Neural cell (in vitro differentiated cells): ENCODE results near the gene ACTBL2.

Experiments
- RAD21 ChIP-seq: fragments of 450-650 bp; conservative IDR thresholded peaks from 2 replicates; pipeline ENCODE4 v1.6.1; 2014; ENCODE audit warnings: antibody characterized with exemption, mild to moderate bottlenecking, moderate library complexity
- TAF1 ChIP-seq: IDR thresholded peaks from 2 replicates; pipeline ENCODE4 v1.6.1; 2012; ENCODE audit warnings: low read depth
- TF ChIP-seq, protein P1 (sequence below): fragments of 450-650 bp; IDR thresholded peaks from 2 replicates; pipeline ENCODE4 v1.5.1; 2014; ENCODE audit warnings: antibody characterized with exemption, mild to moderate bottlenecking, moderate library complexity; ENCODE audit not compliant: poor library complexity, severe bottlenecking

DNA sequence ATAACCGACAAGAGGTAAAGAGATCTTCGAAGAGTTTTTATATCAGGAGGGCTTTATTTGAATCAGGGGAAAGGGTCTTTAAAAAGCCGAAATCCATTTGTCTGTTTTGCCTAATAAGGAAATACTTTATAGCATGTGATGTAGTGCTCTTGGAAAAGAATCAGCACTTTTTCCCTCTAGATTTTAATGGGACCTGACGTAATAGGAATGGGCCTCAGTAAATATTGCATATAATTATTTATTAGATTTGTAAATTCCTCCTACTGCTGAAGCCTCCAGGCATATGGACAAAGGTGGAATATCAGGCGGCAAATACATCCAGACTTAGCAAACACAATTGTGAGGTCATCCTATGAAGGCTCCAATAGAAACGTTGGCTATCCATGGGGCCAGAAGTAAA, 50.9 kb downstream of the ACTBL2 start:
- TF ChIP-seq RAD21 (no peak), TAF1 (no peak)
- TF ChIP-seq, protein P1, sequence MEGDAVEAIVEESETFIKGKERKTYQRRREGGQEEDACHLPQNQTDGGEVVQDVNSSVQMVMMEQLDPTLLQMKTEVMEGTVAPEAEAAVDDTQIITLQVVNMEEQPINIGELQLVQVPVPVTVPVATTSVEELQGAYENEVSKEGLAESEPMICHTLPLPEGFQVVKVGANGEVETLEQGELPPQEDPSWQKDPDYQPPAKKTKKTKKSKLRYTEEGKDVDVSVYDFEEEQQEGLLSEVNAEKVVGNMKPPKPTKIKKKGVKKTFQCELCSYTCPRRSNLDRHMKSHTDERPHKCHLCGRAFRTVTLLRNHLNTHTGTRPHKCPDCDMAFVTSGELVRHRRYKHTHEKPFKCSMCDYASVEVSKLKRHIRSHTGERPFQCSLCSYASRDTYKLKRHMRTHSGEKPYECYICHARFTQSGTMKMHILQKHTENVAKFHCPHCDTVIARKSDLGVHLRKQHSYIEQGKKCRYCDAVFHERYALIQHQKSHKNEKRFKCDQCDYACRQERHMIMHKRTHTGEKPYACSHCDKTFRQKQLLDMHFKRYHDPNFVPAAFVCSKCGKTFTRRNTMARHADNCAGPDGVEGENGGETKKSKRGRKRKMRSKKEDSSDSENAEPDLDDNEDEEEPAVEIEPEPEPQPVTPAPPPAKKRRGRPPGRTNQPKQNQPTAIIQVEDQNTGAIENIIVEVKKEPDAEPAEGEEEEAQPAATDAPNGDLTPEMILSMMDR: no peak
